ENCODE data around the gene SNX1. TPM values are rescaled to one million over a fixed set of nuclear protein-coding genes. Genes with fewer than 3 reads are reported as not detected.
"Not testable (repeated sequence)": the region's sequence is repeated elsewhere in the genome, so short reads cannot be mapped to it uniquely, and the experiment has no call there.

The SNX1 gene
- total RNA-seq, 1 donor from 2014 or later, result 178 TPM

GRCh38 chr15:64070965-64071851 is 24.6 kb upstream of the SNX1 start:
- peak; percentile 81 for ATAC-seq

DNA sequence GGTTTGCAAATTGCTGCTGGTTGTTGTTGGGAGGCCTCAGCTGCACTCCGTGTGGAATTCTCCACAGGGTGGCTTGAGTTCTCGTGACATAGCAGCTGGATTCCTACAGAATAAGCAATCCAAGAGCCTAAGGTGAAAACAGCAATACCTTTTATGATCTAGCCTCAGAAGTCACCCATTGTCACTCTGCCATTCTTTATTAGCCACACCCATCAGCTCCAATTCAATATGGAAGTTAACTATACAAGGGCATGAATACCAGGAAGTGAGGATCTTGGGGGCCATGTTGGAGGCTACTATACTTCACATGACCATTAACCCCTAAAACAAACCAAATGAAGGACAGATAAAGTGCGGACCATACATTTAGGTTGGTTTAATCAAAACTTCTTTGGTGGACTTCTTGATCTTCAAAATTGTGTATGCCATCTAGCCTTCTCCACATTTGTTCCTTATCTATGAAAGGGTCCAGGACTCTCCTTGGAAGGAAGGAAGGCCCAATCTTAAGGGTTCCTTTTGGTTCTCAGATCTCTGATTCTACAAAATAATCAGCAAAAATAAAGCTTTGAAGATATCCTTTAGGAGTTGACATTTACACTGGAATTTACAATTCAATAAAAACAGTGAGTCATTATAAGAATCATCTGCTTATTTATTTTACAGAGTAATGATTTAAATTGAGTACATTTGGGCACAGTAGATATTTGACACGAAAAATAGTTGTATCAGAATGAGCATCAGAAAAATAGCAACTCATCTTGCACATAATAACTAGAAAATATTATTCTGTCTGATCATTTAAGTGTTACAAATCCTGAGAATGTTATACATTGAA is 23.6 kb upstream of the SNX1 start:
- no peak for DNase-seq (ENCODE audit: low spot score)
- ATAC-seq, result no peak
- intact Hi-C loops (cut with DNase I), result no loop called here

More at GRCh38 chr15:64070965-64071851, 24.6 kb upstream of the SNX1 start:
- intact Hi-C loops (cut with DNase I), result no loop called here
- DNase-seq (ENCODE audit: low spot score), result peak; percentile 70

- intact Hi-C loops (cut with DNase I), result no loop called here
- ATAC-seq, result no peak
These were observed 23.0 kb upstream of the SNX1 start for GRCh38 chr15:64072812-64073211.

GRCh38 chr15:64073496-64073895 is 22.3 kb upstream of the SNX1 start:
- ATAC-seq; DNase-seq (ENCODE audit: low spot score); intact Hi-C loops (cut with DNase I): not testable (repeated sequence)

More at GRCh38 chr15:64072812-64073211, 23.0 kb upstream of the SNX1 start:
- no peak for DNase-seq (ENCODE audit: low spot score)

DNA sequence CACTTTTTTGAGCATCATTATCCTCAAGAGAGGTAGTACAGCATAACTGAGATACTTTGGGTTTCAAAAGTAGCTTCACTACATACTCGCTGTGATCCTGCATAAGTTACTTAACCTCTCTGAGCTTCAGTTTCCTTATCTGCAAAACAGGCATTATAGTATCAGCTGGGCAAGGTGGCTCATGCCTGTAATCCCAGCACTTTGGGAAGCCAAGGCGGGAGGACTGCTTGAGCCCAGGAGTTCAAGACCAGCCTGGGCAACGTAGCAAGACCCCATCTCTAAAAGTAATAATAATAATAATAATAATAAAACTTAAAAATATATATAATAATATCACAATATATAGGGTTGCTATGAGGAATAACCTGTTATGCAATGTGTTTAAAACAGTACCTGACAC is 13.0 kb upstream of the SNX1 start:
- DNase-seq (ENCODE audit: low spot score) (no peak), ATAC-seq (no peak)
- intact Hi-C loops (cut with DNase I), result no loop called here

DNA sequence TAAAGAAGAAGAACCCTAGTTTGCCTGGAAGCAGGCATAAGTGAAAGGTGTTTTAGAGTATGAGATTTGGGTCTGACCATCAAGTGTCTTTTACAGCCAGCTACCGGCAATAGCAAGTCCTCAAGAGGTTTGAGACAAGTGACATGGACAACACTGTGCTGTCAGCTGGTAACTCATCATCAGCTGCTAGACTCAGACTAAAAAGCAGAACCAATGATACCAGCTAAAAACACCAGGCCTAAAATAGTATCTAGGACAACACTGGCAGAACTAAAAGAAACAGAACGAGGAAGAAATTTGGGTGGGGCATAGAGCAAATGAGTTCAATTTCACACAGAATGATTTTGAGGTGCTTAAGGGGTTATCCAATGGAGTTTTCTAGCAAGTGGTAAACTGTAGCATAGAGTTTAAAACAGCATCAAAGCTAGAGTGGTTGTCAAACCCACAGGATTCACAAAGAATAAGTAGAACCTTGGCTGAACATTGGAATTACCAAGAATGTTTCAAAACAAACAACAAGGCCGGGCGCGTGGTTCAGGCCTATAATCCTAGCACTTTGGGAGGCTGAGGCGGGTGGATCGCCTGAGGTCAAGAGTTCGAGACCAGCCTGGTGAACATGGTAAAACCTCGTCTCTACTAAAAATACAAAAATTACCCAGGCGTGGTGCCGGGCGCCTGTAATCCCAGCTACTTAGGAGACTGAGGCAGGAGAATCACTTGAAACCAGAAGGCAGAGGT is 6.1 kb upstream of the SNX1 start:
- DNase-seq (ENCODE audit: low spot score) (no peak), ATAC-seq (no peak)
- intact Hi-C loops (cut with DNase I), result loop anchor here (10.0 kb wide), 1 partner anchor 65 kb away; the partner anchor contains the start of gene SNX22

DNA sequence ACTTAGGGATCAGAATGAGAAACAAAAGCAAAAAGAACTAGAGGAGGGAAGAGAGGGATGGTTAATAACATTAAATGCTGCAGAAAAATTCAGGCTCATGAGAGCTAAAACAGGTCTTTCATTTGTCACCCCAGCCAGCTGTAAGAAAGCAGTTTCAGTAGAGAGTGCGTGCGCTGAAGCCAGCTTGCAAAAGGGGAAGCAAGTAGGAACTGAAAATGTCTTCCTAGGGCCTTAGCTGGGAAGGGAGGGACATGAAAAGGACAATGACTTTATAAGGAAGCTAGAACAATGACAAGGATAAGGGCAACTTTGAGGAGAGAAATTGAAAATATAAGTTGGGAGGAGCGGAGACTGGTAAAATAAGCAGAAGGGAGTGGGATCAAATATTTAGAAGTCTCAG is 5.3 kb upstream of the SNX1 start:
- DNase-seq (ENCODE audit: low spot score), result no peak
- ATAC-seq, result no peak
- intact Hi-C loops (cut with DNase I), result loop anchor here (10.0 kb wide), 1 partner anchor 64 kb away; the partner anchor contains the start of gene SNX22

DNA sequence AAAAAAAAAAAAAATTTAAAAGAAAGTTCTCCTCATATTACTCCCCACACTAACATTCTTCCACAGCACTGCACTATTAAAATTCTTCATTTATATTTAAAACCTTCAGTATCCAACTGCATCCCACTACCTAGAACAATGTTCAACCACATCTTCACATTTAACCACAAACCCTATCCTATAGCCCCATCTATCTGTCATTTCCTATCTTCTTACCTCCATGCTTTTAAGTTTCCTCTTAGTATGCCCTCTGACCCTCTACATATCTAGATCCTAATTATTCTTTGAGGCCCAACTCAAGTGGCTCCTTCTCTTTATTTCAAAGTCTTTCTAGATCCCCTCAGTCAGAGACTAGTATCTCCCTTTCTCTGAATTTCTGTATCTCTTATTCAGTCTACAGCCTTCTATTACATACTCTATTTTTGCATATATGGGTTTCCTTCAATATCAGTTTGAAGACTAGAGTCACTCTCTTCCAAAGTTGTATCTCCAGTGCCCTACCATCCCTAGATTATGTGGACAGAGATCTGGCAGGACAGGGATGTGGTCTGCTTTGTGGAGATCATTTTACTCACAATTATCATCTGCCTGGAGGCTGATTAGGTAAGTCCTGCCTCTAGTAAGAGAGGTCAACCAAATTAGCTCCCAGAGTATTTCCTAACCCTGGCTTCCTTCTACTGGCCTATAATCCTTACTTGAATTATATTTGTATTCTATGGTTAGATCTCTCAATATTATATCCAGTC is 3.5 kb upstream of the SNX1 start:
- intact Hi-C loops (cut with DNase I), result loop anchor here (10.0 kb wide), 1 partner anchor 63 kb away; the partner anchor contains the start of gene SNX22
- no peak for DNase-seq (ENCODE audit: low spot score)
- no peak for ATAC-seq

DNA sequence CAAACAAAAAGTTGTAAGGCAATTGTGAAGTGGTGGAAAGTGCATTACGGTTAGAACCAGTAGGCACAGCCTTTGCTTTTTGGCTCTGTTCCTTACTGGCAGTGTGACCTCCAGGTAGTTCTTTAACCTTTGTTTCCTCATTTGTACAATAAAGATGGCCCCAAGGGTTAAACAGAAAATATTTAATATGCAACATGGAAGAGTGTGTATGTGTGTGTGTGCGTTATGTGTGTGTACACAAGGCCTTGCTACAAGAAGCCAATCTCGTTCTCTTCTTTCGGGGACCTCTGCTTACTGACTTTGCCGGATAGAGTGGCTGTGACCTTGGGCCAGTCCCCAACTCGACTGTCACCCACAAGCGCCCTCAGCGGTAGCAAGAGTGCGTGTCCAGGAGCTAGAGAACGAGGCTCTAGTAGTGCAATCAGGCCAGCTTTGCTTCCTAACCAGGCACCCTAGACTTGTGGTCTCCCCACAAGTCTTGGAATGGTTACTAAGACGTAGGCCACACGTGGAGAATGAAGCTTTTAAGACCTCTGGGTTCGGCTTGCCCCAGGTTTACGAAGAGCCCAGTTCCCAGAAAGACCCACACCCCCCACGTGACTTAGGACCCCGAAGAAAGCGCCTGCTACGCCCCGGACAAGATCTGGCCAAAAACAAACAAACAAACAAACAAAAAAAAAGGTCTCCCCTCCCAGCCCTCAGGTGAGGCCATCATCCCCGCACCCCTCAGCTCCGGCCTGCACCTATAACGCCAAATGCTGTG is 2.7 kb upstream of the SNX1 start:
- ATAC-seq, result peak; percentile 5
- DNase-seq (ENCODE audit: low spot score), result no peak
- intact Hi-C loops (cut with DNase I), result loop anchor here (10.0 kb wide), 1 partner anchor 62 kb away; the partner anchor contains the start of gene SNX22

GRCh38 chr15:64093627-64094417 is 2.0 kb upstream of the SNX1 start, which contains the start of gene CIAO2A:
CIAO2A (minus strand) TSS chr15:64093838; CDS start chr15:64093768, 70 bp downstream.
- ATAC-seq (peak; percentile 93), DNase-seq (ENCODE audit: low spot score) (peak; percentile 95)
- intact Hi-C loops (cut with DNase I), result loop anchor here (10.0 kb wide), 1 partner anchor 61 kb away; the partner anchor contains the start of gene SNX22

- intact Hi-C loops (cut with DNase I), result loop anchor here (10.0 kb wide), 1 partner anchor 59 kb away; the partner anchor contains the start of gene SNX22
- no peak for ATAC-seq
- DNase-seq (ENCODE audit: low spot score), result no peak
These were observed 369 bp upstream of the SNX1 start for GRCh38 chr15:64095431-64095794.

DNA sequence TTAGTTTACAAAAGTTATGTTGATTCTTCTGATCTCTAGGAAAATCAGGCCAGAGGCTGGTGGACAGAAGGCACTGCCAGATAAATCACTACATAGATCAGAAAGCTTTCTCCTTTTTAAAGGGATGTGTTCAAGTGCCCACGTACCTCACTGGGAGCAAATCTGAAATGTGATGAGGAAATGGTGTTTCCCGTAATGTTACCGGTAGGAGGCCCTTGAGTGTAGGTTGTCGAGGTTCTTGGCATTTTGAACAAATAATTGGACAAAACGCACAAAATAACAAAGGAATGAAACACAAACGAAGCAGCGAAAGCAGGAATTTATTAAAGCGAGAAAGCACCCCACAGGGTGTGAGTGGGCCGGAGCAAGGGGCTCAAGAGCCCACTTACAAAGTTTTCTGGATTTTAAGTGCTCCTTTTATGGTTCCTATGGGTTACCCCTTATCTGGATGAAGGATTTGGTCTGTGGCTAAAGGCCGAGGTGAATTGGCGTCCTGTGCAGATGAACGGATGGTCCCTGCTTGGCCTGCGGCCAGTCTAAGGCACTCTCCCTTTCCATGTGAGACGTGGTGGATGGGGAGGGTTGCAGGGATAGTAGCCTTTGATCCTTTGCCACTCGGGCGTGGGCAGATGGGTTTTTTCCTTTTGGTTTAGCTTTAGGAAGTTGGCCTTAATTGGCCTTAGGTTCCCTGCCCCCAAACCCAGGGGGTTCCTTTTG is 1.0 kb downstream of the SNX1 start:
- no peak for DNase-seq (ENCODE audit: low spot score)
- ATAC-seq, result no peak
- intact Hi-C loops (cut with DNase I), result loop anchor here (10.0 kb wide), 1 partner anchor 58 kb away; the partner anchor contains the start of gene SNX22

DNA sequence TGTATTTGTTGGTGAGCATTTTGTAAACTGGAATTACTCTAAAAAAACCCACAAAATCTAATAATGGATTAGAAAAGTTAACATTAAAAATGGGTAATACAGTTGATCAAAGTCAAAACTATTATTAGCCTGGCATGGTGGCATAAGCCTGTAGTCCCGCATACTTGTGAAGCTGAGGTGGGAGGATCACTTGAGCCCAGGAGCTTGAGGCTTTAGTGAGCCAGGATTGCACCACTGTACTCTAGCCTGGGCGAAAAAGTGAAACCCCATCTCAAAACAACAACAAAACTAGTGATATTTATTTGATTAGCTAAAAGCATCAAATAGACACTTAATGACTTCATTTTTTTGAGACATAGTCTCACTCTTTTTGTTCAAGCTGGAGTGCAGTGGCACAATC is 3.6 kb downstream of the SNX1 start:
- no peak for ATAC-seq
- no peak for DNase-seq (ENCODE audit: low spot score)
- intact Hi-C loops (cut with DNase I), result loop anchor here (10.0 kb wide), 1 partner anchor 55 kb away; the partner anchor contains the start of gene SNX22

DNA sequence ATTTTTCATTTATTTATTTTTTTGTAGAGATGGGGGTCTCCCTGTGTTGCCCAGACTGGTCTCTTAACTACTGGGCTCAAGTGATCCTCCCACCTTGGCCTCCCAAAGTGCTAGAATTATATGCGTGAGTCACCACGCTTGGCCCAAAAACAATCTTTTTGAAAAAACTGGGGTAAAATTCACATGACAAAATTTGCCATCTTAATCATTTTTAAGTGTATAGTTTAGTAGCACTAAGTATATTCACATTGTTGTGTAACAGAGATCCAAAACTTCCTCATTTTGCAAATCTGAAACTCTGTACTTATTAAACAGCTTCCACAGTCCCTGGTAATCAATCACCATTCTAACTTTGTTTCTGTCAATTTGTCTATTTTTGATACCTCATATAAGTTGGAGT is 5.2 kb downstream of the SNX1 start:
- intact Hi-C loops (cut with DNase I), result no loop called here
- ATAC-seq (no peak), DNase-seq (ENCODE audit: low spot score) (no peak)

- DNase-seq (ENCODE audit: low spot score), result no peak
- ATAC-seq, result no peak
- intact Hi-C loops (cut with DNase I), result no loop called here
These were observed 6.7 kb downstream of the SNX1 start for GRCh38 chr15:64102497-64102896.

All from sciatic nerve (tissue), 2 donors.